A549 (cell line): ENCODE data around the gene TOP2A. TPM values are rescaled to one million over a fixed set of nuclear protein-coding genes. Genes with fewer than 3 reads are reported as not detected.

Experiments
- ATAC-seq, 2 experiments: fragments of 200-7000 bp in 1 of 2; fragments of >200 bp in 1 of 2; cut with Nextera tagmentation in 1 of 2; cut with Tn5 transposase in 1 of 2; 3 replicates each; pipeline versions ENCODE4 v1.8.0 to v1.9.1; 2018 to 2020; ENCODE audit warnings: mild to moderate bottlenecking in 1 of 2, moderate library complexity in 1 of 2
- CTCF ChIA-PET: fragments of 300-600 bp; sonication (Branson Sonifier 250); formaldehyde crosslinking; extraction: SDS; loops from one replicate; lab custom pipeline; 2021; ENCODE audit warnings: antibody characterized with exemption, inconsistent platforms; lab: Yijun Ruan, JAX
- POLR2A ChIA-PET: fragments of 350-600 bp; formaldehyde crosslinking; extraction: SDS; loops from one replicate; lab custom pipeline; 2021; ENCODE audit warnings: antibody characterized with exemption, inconsistent platforms; lab: Yijun Ruan, JAX
- DNase-seq, 2 experiments: peaks; one replicate each; pipeline versions ENCODE4 v3.0.0 to v3.0.0-alpha.2; 2011 to 2016; ENCODE audit warnings: low read depth in 1 of 2, low spot score in 1 of 2
- FAIRE-seq: peaks from 2 replicates; lab custom pipeline; 2011; peaks lifted over from hg19 to GRCh38; lab: Jason Lieb, UNC
- H3K27ac ChIP-seq, 2 experiments: fragments of >200 bp; sonication (Bioruptor Twin); formaldehyde crosslinking; 3 replicates each; pipeline ENCODE4 v1.5.1; 2016 to 2017
- H3K4me1 ChIP-seq: fragments of >200 bp; sonication (Bioruptor Twin); formaldehyde crosslinking; 3 replicates; pipeline ENCODE4 v1.6.1; 2016
- H3K4me2 ChIP-seq: fragments of >200 bp; sonication (Bioruptor Twin); formaldehyde crosslinking; 3 replicates; pipeline ENCODE4 v1.6.1; 2016
- H3K4me3 ChIP-seq: fragments of >200 bp; sonication (Bioruptor Twin); formaldehyde crosslinking; 3 replicates; pipeline ENCODE4 v1.5.1; 2016
- H3K9me3 ChIP-seq: fragments of >200 bp; sonication (Bioruptor Twin); formaldehyde crosslinking; 3 replicates; pipeline ENCODE4 v1.6.1; 2016
- ATOH8 ChIP-seq: fragments of 250-450 bp; sonication (Bioruptor Pico); IDR thresholded peaks from 2 replicates; pipeline ENCODE4 v1.5.0; 2020; ENCODE audit warnings: low read depth, mild to moderate bottlenecking, moderate library complexity
- BCL3 ChIP-seq: fragments of >200 bp; sonication (Bioruptor Twin); formaldehyde crosslinking; IDR thresholded peaks from 3 replicates; pipeline ENCODE4 v1.6.1; 2016
- CBX8 ChIP-seq: fragments of 200-600 bp; sonication (generic); IDR thresholded peaks from 2 replicates; pipeline ENCODE4 v1.6.1; 2016
- CHD4 ChIP-seq: fragments of 200-600 bp; sonication (generic); IDR thresholded peaks from 2 replicates; pipeline ENCODE4 v1.6.1; 2016; ENCODE audit warnings: antibody characterized with exemption, mild to moderate bottlenecking, borderline replicate concordance
- E2F6 ChIP-seq: IDR thresholded peaks from 2 replicates; pipeline ENCODE4 v1.6.1; 2012; ENCODE audit warnings: low read depth, borderline replicate concordance
- FOSL2 ChIP-seq, 2 experiments: fragments of 450-650 bp in 1 of 2; fragments of >200 bp in 1 of 2; sonication (Bioruptor Twin) in 1 of 2; formaldehyde crosslinking; IDR thresholded peaks; 2 replicates each; pipeline versions ENCODE4 v1.5.0 to v1.6.1; 2016 to 2020; ENCODE audit warnings: mild to moderate bottlenecking in 1 of 2, moderate library complexity in 1 of 2
- FOXS1 ChIP-seq: fragments of 250-450 bp; sonication (Bioruptor Pico); IDR thresholded peaks from 2 replicates; pipeline ENCODE4 v1.5.0; 2020; ENCODE audit warnings: mild to moderate bottlenecking, moderate library complexity
- HDAC2 ChIP-seq: fragments of 200-600 bp; sonication (generic); IDR thresholded peaks from 2 replicates; pipeline ENCODE4 v1.6.1; 2016
- HMGXB4 ChIP-seq: fragments of 250-450 bp; sonication (Bioruptor Pico); IDR thresholded peaks from 2 replicates; pipeline ENCODE4 v1.5.0; 2021; ENCODE audit warnings: mild to moderate bottlenecking, moderate library complexity, borderline replicate concordance
- HOXA7 ChIP-seq: fragments of 250-450 bp; sonication (Bioruptor Pico); IDR thresholded peaks from 2 replicates; pipeline ENCODE4 v1.5.0; 2020; ENCODE audit warnings: mild to moderate bottlenecking, moderate library complexity
- JUN ChIP-seq, 2 experiments: fragments of >200 bp; sonication (Bioruptor Twin); formaldehyde crosslinking; IDR thresholded peaks; 2 replicates in 1 of 2; 3 replicates in 1 of 2; pipeline ENCODE4 v1.6.1; 2016 to 2017
- KDM5A ChIP-seq: fragments of 200-600 bp; sonication (generic); IDR thresholded peaks from 2 replicates; pipeline ENCODE4 v1.6.1; 2016; ENCODE audit warnings: antibody characterized with exemption, mild to moderate bottlenecking
- MYC ChIP-seq: IDR thresholded peaks from 2 replicates; pipeline ENCODE4 v1.6.1; 2012; ENCODE audit warnings: mild to moderate bottlenecking, inconsistent platforms, low read length, improper control_type of control experiment, borderline replicate concordance
- NFE2L2 ChIP-seq: fragments of 150-350 bp; conservative IDR thresholded peaks from 2 replicates; pipeline ENCODE4 v1.6.1; 2014; ENCODE audit warnings: low read length
- POLR2A ChIP-seq: IDR thresholded peaks from 2 replicates; pipeline ENCODE4 v1.6.1; 2012; ENCODE audit warnings: mild to moderate bottlenecking, low read length
- POLR2AphosphoS2 ChIP-seq: conservative IDR thresholded peaks from 2 replicates; pipeline ENCODE4 v1.6.1; 2012; ENCODE audit warnings: low read length, improper control_type of control experiment, inconsistent platforms
- RCOR1 ChIP-seq: fragments of 150-350 bp; IDR thresholded peaks from 2 replicates; pipeline ENCODE4 v1.6.1; 2014; ENCODE audit warnings: antibody characterized with exemption, low read length, low read depth
- REST ChIP-seq: fragments of 200-600 bp; sonication (generic); IDR thresholded peaks from 2 replicates; pipeline ENCODE4 v1.6.1; 2016; ENCODE audit warnings: antibody characterized with exemption, mild to moderate bottlenecking, moderate library complexity
- SREBF2 ChIP-seq: fragments of 450-650 bp; IDR thresholded peaks from 2 replicates; pipeline ENCODE4 v1.6.1; 2014; ENCODE audit warnings: mild to moderate bottlenecking, moderate library complexity
- USF2 ChIP-seq: fragments of 450-650 bp; IDR thresholded peaks from 2 replicates; pipeline ENCODE4 v1.6.1; 2014; ENCODE audit warnings: antibody characterized with exemption
- ZSCAN20 ChIP-seq: fragments of 250-450 bp; sonication (Bioruptor Pico); IDR thresholded peaks from 2 replicates; pipeline ENCODE4 v1.8.0; 2022; ENCODE audit warnings: mild to moderate bottlenecking, moderate library complexity
- WGBS: methylation state at CpG from one replicate; pipeline ENCODE4 v1.1.6; 2017; ENCODE audit errors: missing lambda C conversion rate; 5-methylcytosine and 5-hydroxymethylcytosine counted together
- polyA plus RNA-seq, 4 experiments: library from polyadenylated mRNA; depleted of rRNA in 3 of 4; stranded (reverse); fragments of >200 nt; fragmentation: RNase III in 1 of 4; extraction: RNeasy Plus Mini Kit Qiagen cat#74134 plus additional on column Dnase treatment in 1 of 4; gene quantifications; 2 replicates in 3 of 4; 3 replicates in 1 of 4; pipeline ENCODE4 v1.2.3, GENCODE V29; 2011 to 2017

The TOP2A gene
- polyA plus RNA-seq, 2 of the 4 experiments (the other 2 are of a cell fraction) = 226 to 416 TPM

- H3K4me2 ChIP-seq = peak overlapping the region; percentile 97
- TF ChIP-seq BCL3 = no peak
- no peak for TF ChIP-seq POLR2AphosphoS2
- no peak for TF ChIP-seq FOXS1 (CRISPR knock-in tag)
- no peak for TF ChIP-seq USF2
- TF ChIP-seq NFE2L2 = no peak
- TF ChIP-seq RCOR1 = no peak
- TF ChIP-seq CHD4 = no peak
- TF ChIP-seq ATOH8 = no peak
- no peak for TF ChIP-seq HMGXB4
- no peak for TF ChIP-seq E2F6
- no peak for TF ChIP-seq POLR2A
- WGBS = 66% methylated on average over 32 of the region's 38 CpGs
- ATAC-seq (no peak), DNase-seq (no peak), FAIRE-seq (no peak)
- peaks cover 64% of the 10 kb centered on the region for H3K4me1 ChIP-seq
- peak overlapping the region; percentile 91 to 92 for H3K27ac ChIP-seq
- no peaks in the 10 kb centered on the region for H3K9me3 ChIP-seq
- peak overlapping the region; percentile 83 for H3K4me3 ChIP-seq
- ChIA-PET CTCF (interaction anchor here (1.0 to 40.3 kb wide), 4 partner anchors 8 to 217 kb away, joined by 3 to 2395 read pairs (median 120); partner anchors contain the start of genes CDC6 and RARA), POLR2A (interaction anchor here (0.6 kb wide), 1 partner anchor 1335 kb away, joined by 3 read pairs; no protein-coding TSS in a partner anchor)
These were observed 75.0 kb downstream of the TOP2A start for GRCh38 chr17:40342504-40343218.

GRCh38 chr17:40341808-40342503, 75.7 kb downstream of the TOP2A start:
- POLR2A ChIA-PET = interaction anchor here (0.6 to 1.6 kb wide), 4 partner anchors 25 to 1336 kb away, joined by 3 to 7 read pairs (median 3); no protein-coding TSS in a partner anchor
- DNase-seq (peak; percentile 72 to 89), ATAC-seq (peak; percentile 62 to 73), FAIRE-seq (no peak)
- Histone ChIP-seq H3K4me2 (peak overlapping the region; percentile 97), H3K9me3 (no peaks in the 10 kb centered on the region), H3K27ac (peak overlapping the region; percentile 91 to 92), H3K4me1 (peaks cover 61% of the 10 kb centered on the region), H3K4me3 (peak overlapping the region; percentile 83)
- CTCF ChIA-PET = interaction anchor here (2.0 to 40.3 kb wide), 3 partner anchors 9 to 29 kb away, joined by 4 to 2395 read pairs (median 236); partner anchors contain the start of genes CDC6 and RARA
- WGBS = 0% methylated on average over 12 of the region's 55 CpGs
- TF ChIP-seq CHD4 = no peak
- no peak for TF ChIP-seq MYC
- peak in 1 of 2 experiments; percentile 24; a peak in 2 of 5 replicates for TF ChIP-seq JUN (IDR thresholded peaks at IDR 0.05)
- TF ChIP-seq REST = no peak
- TF ChIP-seq FOXS1 (CRISPR knock-in tag) = no peak
- no peak for TF ChIP-seq FOSL2 (IDR thresholded peaks at IDR 0.05)
- no peak for TF ChIP-seq FOSL2 (CRISPR knock-in tag; IDR thresholded peaks at IDR 0.05)
- no peak for TF ChIP-seq SREBF2
- TF ChIP-seq HDAC2 = no peak
- TF ChIP-seq ZSCAN20 (CRISPR knock-in tag) = no peak
- no peak for TF ChIP-seq HOXA7
- TF ChIP-seq NFE2L2 = no peak
- TF ChIP-seq KDM5A = no peak
- no peak for TF ChIP-seq USF2
- TF ChIP-seq HMGXB4 = no peak
- no peak for TF ChIP-seq CBX8
